ENCODE data around the gene TDRKH.

The TDRKH gene, protein sequence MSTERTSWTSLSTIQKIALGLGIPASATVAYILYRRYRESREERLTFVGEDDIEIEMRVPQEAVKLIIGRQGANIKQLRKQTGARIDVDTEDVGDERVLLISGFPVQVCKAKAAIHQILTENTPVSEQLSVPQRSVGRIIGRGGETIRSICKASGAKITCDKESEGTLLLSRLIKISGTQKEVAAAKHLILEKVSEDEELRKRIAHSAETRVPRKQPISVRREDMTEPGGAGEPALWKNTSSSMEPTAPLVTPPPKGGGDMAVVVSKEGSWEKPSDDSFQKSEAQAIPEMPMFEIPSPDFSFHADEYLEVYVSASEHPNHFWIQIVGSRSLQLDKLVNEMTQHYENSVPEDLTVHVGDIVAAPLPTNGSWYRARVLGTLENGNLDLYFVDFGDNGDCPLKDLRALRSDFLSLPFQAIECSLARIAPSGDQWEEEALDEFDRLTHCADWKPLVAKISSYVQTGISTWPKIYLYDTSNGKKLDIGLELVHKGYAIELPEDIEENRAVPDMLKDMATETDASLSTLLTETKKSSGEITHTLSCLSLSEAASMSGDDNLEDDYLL

GRCh38 chr1:151790071-151790939 lies at the start of gene TDRKH:
Gene TDRKH, minus strand, starts transcription at chr1:151790500. Its CDS starts 7,478 bp downstream, at chr1:151783022.
- peak; percentile 39 to 73 for DNase-seq

GRCh38 chr1:151839457-151840403 lies 49.4 kb upstream of the TDRKH start, which contains the start of gene C2CD4D:
Gene C2CD4D, minus strand, starts transcription at chr1:151839820. Its CDS starts 831 bp downstream, at chr1:151838989.
- DNase-seq: no peak

- no peak for DNase-seq
Observed at GRCh38 chr1:151839082-151839412, 48.7 kb upstream of the TDRKH start.

DNA sequence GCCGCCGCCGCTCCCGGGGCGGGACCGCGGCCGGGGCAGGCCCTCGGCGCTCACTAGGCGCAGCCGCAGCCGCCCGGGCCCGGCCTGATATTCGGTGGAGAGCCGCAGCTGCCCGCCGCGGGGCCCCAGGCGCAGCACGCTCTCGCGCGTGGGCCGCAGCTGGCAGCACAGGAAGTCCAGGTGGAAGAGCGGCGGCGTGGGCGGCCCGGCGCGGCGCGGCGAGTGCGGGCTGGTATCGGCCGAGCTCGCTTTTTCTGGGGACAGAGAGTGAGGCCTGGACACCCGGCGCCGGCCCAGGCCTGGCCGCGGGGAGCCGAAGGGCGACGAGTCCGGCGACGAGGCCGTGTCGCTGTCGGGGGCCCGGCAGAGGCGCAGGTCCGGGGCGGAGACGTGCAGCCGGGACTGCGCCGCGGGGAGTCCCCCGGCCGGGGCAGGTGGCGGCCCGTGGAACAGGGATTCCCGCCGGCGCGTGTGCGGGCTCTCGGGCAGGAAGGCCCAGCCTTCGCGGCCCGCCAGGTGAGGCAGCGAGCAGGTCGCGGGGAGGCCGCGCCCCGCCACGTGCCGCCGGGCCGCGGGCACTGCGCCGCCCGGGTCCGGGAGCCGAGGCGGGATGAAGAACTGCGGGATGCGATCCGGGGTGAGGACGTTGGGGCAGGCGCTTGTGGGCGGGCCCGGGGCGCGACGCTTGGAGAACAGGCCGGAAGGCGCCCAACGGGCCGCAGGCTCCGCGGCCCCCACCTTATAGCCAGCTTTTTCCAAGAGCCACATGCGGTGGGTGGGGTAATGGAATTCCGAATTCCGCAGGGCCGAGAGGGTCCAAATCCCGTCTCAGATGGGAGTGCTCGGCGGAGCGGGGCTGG lies 48.2 kb upstream of the TDRKH start:
- DNase-seq: no peak

DNA sequence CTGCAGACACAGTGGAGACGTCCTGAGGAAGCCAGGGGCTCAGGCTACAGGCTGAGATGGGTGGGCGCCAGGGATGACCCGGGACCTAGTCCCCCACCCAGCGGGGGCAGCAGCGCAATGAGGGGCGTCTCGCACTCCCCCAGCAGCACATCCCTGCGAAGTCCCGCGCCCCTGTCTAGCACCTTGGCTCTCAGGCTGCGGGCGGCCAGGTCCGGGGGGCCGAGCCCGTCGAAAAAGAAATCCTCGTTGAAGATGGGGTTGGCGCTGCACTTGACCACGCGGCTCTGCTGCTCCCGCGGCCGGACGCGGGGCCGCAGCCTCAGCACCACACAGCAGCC lies 47.6 kb upstream of the TDRKH start:
- DNase-seq: no peak

GRCh38 chr1:151837197-151837596 lies 46.9 kb upstream of the TDRKH start:
- no peak for DNase-seq

GRCh38 chr1:151835596-151835995 lies 45.3 kb upstream of the TDRKH start:
- DNase-seq: no peak

DNA sequence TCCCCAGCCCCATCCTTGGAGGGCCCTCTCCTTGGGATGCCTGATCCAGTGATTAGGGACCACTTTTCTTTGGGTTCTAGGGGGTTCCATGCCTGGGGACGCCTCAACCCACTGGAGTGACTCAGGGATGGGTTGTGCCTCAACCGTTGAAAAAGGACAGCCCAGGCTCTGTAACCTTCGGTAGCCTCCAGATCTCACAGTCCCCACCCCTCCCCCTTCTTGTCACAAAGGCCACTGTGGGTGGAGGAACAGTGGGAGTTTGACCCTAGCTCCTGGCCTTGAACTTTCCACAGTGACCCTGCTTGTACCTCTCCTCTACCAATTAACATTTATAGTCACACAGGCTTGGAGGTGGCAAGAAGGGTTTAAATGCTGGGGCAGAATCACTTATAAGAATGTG lies 43.9 kb upstream of the TDRKH start:
- no peak for DNase-seq

- no peak for DNase-seq
Observed at GRCh38 chr1:151833172-151833900, 43.0 kb upstream of the TDRKH start.

DNA sequence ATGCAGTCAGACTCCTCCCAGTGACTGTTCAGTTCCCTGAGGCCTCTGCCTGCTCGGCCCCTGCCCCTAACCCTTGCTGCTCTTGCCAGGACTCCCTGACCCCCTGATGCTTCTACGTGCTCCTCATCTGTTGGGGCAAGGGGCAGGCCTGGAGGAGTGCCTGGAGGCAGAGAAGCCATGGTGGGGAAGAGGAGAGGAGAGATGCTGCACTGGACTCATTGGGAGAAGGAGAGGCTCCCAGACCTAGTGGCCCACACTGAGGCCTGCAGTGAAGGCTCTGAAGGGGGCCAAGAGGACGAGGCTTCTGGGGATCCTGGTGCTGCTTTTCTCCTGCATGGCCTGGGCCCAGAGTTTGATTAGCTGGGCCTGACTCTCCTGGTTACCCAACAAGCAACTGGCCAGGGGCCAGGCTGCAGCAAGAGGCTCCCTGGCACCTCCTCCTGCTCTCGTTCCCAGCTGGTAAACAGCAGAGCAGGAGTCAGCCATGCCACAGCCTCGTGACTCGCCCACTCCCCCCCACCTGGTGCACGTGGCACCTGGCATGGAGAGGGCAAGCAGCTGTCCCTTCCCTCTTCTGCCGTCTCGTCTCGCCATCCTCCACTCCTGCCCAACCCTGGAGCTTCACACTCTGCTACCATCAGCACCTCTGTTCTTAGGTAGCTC lies 42.1 kb upstream of the TDRKH start:
- no peak for DNase-seq

DNA sequence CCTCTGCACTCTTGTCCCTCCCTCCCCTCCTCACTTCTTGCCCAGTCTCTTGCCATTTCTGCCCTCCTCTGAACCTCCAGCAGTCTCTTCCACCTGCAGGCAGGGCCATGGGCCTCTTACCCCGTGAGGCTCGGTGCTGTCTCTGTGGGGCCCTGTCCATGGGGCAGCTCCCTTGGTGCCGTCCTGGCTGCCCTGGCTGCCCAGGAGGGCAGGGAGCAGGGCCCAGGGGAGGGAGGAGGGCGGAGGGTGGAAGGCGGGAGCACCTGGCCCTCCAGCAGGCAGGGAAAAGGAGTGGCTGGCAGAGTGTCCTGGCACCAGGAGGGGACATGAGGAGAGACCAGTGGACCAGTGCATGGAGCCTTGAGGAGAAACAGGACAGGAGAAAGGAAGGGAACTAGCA lies 41.3 kb upstream of the TDRKH start, which contains the start of gene RORC:
Gene RORC (minus strand): TSS at position 198 of the 400 bp plus-strand sequence. CDS start 38 bp downstream, at position 160.
- DNase-seq: no peak

DNA sequence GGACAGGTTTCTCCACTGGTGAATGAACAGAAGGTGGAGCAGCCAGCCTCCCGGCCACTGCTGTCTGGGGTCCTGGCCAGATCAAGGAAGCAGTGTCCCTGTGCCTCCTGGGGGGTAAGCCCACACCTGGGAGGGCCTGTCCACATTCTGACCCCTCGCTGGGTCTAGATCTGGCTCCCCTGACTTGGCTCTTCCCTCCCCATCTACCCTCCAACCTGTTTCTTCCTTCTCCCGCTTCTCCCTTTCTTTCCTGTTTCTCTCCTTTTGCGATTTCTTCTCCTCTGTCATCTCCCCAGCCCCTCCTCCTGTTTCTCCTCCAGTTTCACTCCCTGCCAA lies 40.9 kb upstream of the TDRKH start:
- no peak for DNase-seq

- DNase-seq: no peak
Observed at GRCh38 chr1:151830055-151830454, 39.8 kb upstream of the TDRKH start.

DNA sequence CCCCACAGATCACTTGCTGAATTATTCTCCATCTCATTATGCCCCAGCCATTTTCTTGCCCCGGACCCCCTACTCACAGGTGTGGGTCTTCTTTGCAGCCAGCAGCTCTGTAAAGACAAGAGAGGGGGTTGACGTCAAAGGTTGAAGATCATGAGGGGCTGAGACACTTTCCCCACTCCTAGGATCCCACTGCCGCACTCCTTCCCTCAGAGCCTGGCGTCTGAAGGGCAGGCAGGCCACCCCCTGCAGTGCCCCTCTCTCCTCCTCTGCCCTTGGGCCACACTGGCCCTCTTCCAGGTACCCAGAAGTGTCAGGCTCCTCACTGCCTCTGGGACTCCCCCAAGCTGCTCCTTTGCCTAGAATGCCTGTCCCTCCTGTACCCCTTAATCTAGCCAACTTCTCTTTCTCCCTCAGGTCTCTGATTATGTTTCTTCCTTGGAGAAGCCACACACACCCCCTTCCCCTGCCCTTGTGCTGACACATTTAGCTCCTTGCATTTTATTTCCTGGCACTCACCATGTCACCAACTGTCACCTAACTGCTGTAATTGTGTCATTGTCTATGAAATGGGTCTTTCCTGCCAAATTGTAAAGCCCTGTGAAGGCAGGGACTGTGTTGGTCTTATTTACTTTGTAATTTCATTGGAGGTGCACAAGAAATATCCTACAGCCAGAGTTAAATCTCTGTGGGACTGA lies 39.2 kb upstream of the TDRKH start:
- no peak for DNase-seq

- peak in 1 of 2 donors; percentile 22 for DNase-seq
Observed at GRCh38 chr1:151828921-151829320, 38.6 kb upstream of the TDRKH start.

GRCh38 chr1:151827853-151828252 lies 37.6 kb upstream of the TDRKH start:
- no peak for DNase-seq

GRCh38 chr1:151825751-151826660 lies 35.7 kb upstream of the TDRKH start:
- no peak for DNase-seq

- DNase-seq: no peak
Observed at GRCh38 chr1:151825204-151825603, 34.9 kb upstream of the TDRKH start.

- DNase-seq: no peak
Observed at GRCh38 chr1:151823175-151823574, 32.9 kb upstream of the TDRKH start.

Measured in bone marrow (tissue), 2 donors.